ENCODE results near the gene PRKCB.

Gene PRKCB

DNA sequence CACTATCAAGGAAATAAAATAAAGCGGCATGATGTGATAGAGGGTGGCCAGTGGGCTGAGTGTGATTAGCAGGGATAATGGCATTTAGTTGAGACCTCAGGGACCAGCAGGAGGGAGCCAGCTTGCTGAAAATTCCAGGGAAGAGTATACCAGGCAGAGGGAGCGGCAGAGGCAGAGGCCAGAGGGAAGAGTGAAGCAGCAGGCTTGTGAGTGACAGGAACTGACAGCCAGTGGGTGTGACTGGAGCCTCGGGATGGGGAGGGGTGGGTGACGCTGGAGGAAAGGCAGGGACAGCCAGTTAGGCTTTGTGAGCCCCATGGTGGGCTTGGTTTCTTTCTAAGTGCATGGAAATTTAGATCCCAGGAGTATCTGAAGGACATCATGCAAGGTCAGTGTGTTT is 210.7 kb downstream of the PRKCB start:
- TF ChIP-seq, protein P1, sequence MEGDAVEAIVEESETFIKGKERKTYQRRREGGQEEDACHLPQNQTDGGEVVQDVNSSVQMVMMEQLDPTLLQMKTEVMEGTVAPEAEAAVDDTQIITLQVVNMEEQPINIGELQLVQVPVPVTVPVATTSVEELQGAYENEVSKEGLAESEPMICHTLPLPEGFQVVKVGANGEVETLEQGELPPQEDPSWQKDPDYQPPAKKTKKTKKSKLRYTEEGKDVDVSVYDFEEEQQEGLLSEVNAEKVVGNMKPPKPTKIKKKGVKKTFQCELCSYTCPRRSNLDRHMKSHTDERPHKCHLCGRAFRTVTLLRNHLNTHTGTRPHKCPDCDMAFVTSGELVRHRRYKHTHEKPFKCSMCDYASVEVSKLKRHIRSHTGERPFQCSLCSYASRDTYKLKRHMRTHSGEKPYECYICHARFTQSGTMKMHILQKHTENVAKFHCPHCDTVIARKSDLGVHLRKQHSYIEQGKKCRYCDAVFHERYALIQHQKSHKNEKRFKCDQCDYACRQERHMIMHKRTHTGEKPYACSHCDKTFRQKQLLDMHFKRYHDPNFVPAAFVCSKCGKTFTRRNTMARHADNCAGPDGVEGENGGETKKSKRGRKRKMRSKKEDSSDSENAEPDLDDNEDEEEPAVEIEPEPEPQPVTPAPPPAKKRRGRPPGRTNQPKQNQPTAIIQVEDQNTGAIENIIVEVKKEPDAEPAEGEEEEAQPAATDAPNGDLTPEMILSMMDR (IDR thresholded peaks at IDR 0.05; ENCODE audit: low read depth, low read length, poor library complexity, severe bottlenecking), result no peak
- TF ChIP-seq EZH2phosphoT487 (IDR thresholded peaks at IDR 0.05; ENCODE audit: borderline replicate concordance, low read length), result no peak
- no peaks in the 10 kb centered on the region for H3K27me3 ChIP-seq (ENCODE audit: control insufficient read depth, low read length)

DNA sequence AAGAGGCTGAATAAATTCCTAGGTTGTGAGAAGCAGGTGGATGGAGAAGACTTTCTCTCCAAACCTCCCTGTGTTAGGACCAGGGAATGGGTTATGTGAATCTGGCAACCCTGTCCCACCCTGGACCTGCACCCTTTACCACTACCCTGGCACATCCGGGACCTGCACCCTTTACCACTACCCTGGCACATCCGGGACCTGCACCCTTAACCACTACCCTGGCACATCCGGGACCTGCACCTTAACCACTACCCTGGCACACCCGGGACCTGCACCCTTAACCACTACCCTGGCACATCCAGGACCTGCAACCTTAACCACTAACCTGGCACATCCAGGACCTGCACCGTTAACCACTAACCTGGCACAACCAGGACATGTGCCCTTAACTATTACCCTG is 213.3 kb downstream of the PRKCB start:
- H3K36me3 ChIP-seq (ENCODE audit: control insufficient read depth, low read length), result no peaks in the 10 kb centered on the region
- no peaks in the 10 kb centered on the region for H3F3A ChIP-seq (ENCODE audit: control insufficient read depth, insufficient read depth)
- H3K4me3 ChIP-seq (ENCODE audit: low read length), result no peak overlapping the region
- no peaks in the 10 kb centered on the region for H3K79me2 ChIP-seq (ENCODE audit: control insufficient read depth, low read length)
- no peaks in the 10 kb centered on the region for H3K9me3 ChIP-seq (ENCODE audit: control insufficient read depth, insufficient read depth, low read length)
- H3K4me1 ChIP-seq (ENCODE audit: control insufficient read depth, low read length), result no peaks in the 10 kb centered on the region
- TF ChIP-seq EZH2phosphoT487 (IDR thresholded peaks at IDR 0.05; ENCODE audit: borderline replicate concordance, low read length), result no peak
- no peaks in the 10 kb centered on the region for H3K9me2 ChIP-seq (replicated peaks; ENCODE audit: control insufficient read depth, low read length)
- no peaks in the 10 kb centered on the region for H3K27me3 ChIP-seq (ENCODE audit: control insufficient read depth, low read length)
- H4K20me1 ChIP-seq (ENCODE audit: control insufficient read depth, insufficient read depth, low read depth, low read length), result no peaks in the 10 kb centered on the region
- no peak overlapping the region for H3K27ac ChIP-seq (ENCODE audit: low read depth, low read length)
- H3K4me2 ChIP-seq (ENCODE audit: low read length), result no peak overlapping the region

More for the DNA sequence above, 210.7 kb downstream of the PRKCB start:
- H3K27ac ChIP-seq (ENCODE audit: low read depth, low read length), result no peak overlapping the region
- H3K79me2 ChIP-seq (ENCODE audit: control insufficient read depth, low read length), result no peaks in the 10 kb centered on the region
- no peak overlapping the region for H3K4me3 ChIP-seq (ENCODE audit: low read length)
- H4K20me1 ChIP-seq (ENCODE audit: control insufficient read depth, insufficient read depth, low read depth, low read length), result no peaks in the 10 kb centered on the region
- no peaks in the 10 kb centered on the region for H3K9me2 ChIP-seq (replicated peaks; ENCODE audit: control insufficient read depth, low read length)
- H3K9me3 ChIP-seq (ENCODE audit: control insufficient read depth, insufficient read depth, low read length), result no peaks in the 10 kb centered on the region
- no peak overlapping the region for H3K4me2 ChIP-seq (ENCODE audit: low read length)
- no peaks in the 10 kb centered on the region for H3K36me3 ChIP-seq (ENCODE audit: control insufficient read depth, low read length)
- H3F3A ChIP-seq (ENCODE audit: control insufficient read depth, insufficient read depth), result no peaks in the 10 kb centered on the region
- H3K4me1 ChIP-seq (ENCODE audit: control insufficient read depth, low read length), result no peaks in the 10 kb centered on the region

DNA sequence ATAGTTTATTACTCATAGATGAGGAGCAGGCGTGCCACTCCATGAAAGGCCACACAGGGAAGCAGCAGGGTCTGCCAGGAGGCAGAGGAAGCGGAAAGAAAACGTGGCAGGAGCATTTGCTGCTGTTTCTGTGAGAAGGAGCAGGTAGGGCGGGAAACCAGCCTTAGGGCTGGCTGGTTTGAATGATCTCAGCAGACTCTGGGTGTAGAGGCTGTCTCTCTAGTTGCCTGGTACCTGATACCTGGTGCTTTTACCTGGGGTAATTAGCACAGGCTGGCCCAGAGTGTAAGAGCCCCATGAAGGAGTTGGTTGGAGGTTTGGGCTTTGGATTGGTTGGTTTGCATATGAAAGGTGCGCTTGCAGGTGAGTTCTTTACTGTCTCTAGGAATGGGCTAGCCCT is 215.3 kb downstream of the PRKCB start:
- Histone ChIP-seq H3K79me2 (ENCODE audit: control insufficient read depth, low read length) (no peaks in the 10 kb centered on the region), H3K4me3 (ENCODE audit: low read length) (no peak overlapping the region), H3K27me3 (ENCODE audit: control insufficient read depth, low read length) (no peaks in the 10 kb centered on the region), H3K9me2 (replicated peaks; ENCODE audit: control insufficient read depth, low read length) (no peaks in the 10 kb centered on the region), H3K9me3 (ENCODE audit: control insufficient read depth, insufficient read depth, low read length) (no peaks in the 10 kb centered on the region), H3F3A (ENCODE audit: control insufficient read depth, insufficient read depth) (no peaks in the 10 kb centered on the region), H3K36me3 (ENCODE audit: control insufficient read depth, low read length) (no peaks in the 10 kb centered on the region), H3K4me2 (ENCODE audit: low read length) (no peak overlapping the region), H4K20me1 (ENCODE audit: control insufficient read depth, insufficient read depth, low read depth, low read length) (no peaks in the 10 kb centered on the region), H3K27ac (ENCODE audit: low read depth, low read length) (no peak overlapping the region), H3K4me1 (ENCODE audit: control insufficient read depth, low read length) (no peaks in the 10 kb centered on the region)
- TF ChIP-seq, protein P1 (IDR thresholded peaks at IDR 0.05; ENCODE audit: low read depth, low read length, poor library complexity, severe bottlenecking), result no peak
- no peak for TF ChIP-seq EZH2phosphoT487 (IDR thresholded peaks at IDR 0.05; ENCODE audit: borderline replicate concordance, low read length)

DNA sequence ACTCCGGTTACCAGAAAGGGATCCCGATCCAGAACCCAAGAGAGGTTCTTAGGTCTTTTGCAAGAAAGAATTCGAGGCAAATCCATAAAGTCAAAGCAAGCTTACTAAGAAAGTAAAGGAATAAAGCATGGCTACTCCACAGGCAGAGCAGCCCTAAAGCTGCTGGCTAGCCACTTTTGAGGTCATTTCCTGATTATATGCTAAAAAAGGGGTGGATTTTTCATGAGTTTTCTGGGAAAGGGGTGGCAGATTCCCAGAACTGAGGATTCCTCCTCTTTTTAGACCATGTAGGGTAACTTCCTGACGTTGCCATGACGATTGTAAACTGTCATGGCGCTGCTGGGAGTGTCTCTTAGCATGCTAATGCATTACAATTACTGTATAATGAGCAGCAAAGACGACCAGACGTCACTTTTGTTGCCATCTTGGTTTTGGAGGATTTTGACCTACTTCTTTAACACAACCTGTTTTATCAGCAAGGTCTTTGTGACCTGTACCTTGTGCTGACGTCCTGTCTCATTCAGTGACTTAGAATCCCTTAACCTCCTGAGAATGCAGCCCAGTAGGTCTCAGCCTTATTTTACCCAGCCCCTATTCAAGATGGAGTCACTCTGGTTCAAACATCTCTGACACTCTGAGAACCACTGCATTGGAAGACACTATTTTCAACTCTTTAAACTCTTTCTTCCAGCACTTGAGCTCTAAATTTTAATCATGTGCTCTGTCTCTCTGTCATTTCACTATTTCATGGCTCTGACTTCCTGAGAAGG is 216.7 kb downstream of the PRKCB start:
- H3K4me3 ChIP-seq (ENCODE audit: low read length), result no peak overlapping the region
- H3K4me1 ChIP-seq (ENCODE audit: control insufficient read depth, low read length), result no peaks in the 10 kb centered on the region
- H3K4me2 ChIP-seq (ENCODE audit: low read length), result no peak overlapping the region
- H3K36me3 ChIP-seq (ENCODE audit: control insufficient read depth, low read length), result no peaks in the 10 kb centered on the region
- no peaks in the 10 kb centered on the region for H3K27me3 ChIP-seq (ENCODE audit: control insufficient read depth, low read length)
- H3K9me2 ChIP-seq (replicated peaks; ENCODE audit: control insufficient read depth, low read length), result no peaks in the 10 kb centered on the region
- no peaks in the 10 kb centered on the region for H3K79me2 ChIP-seq (ENCODE audit: control insufficient read depth, low read length)
- H4K20me1 ChIP-seq (ENCODE audit: control insufficient read depth, insufficient read depth, low read depth, low read length), result no peaks in the 10 kb centered on the region
- no peaks in the 10 kb centered on the region for H3F3A ChIP-seq (ENCODE audit: control insufficient read depth, insufficient read depth)
- no peak overlapping the region for H3K27ac ChIP-seq (ENCODE audit: low read depth, low read length)
- no peaks in the 10 kb centered on the region for H3K9me3 ChIP-seq (ENCODE audit: control insufficient read depth, insufficient read depth, low read length)
- no peak for TF ChIP-seq EZH2phosphoT487 (IDR thresholded peaks at IDR 0.05; ENCODE audit: borderline replicate concordance, low read length)
- TF ChIP-seq, protein P1 (IDR thresholded peaks at IDR 0.05; ENCODE audit: low read depth, low read length, poor library complexity, severe bottlenecking), result no peak
